PC-3 (cell line): ENCODE measurements around the gene NRARP. TPM values are rescaled to one million over a fixed set of nuclear protein-coding genes. Genes with fewer than 3 reads are reported as not detected.

Experiments
- ATAC-seq: fragments of 200-7000 bp; cut with Tn5 transposase; 2 replicates; pipeline ENCODE4 v1.9.1; 2020; ENCODE audit warnings: mild to moderate bottlenecking, moderate library complexity
- BruUV-seq: library from RNA; stranded (reverse); fragments of 400-500 nt; replicated peaks from 2 replicates; lab custom pipeline; 2021; lab: Mats Ljungman, UMichigan
- CTCF ChIA-PET: fragments of 300-600 bp; sonication (Branson Sonifier 250); formaldehyde crosslinking; loops from one replicate; lab custom pipeline; 2022; ENCODE audit warnings: antibody characterized with exemption; lab: Charles Lee
- POLR2A ChIA-PET: fragments of 300-600 bp; sonication (Branson Sonifier 250); formaldehyde crosslinking; loops from one replicate; lab custom pipeline; 2022; ENCODE audit warnings: antibody characterized with exemption; ENCODE audit not compliant: unreplicated experiment; lab: Charles Lee
- DNase-seq: peaks from one replicate; pipeline ENCODE4 v3.0.0-alpha.2; 2015
- H2AFZ ChIP-seq: fragments of 300-600 bp; sonication (generic); 2 replicates; pipeline ENCODE4 v1.6.0; 2016; ENCODE audit warnings: antibody characterized with exemption, low read length
- H3F3A ChIP-seq: fragments of 300-600 bp; sonication (generic); one replicate; pipeline ENCODE4 v1.6.0; 2017; ENCODE audit warnings: antibody characterized with exemption, low read length, control low read depth, mild to moderate bottlenecking; ENCODE audit not compliant: unreplicated experiment
- H3K27ac ChIP-seq: fragments of 300-600 bp; sonication (generic); 2 replicates; pipeline ENCODE4 v1.5.1; 2016; ENCODE audit warnings: mild to moderate bottlenecking, low read length
- H3K27me3 ChIP-seq: fragments of 300-600 bp; sonication (generic); 2 replicates; pipeline ENCODE4 v1.6.1; 2016; ENCODE audit warnings: low read length, mixed read lengths
- H3K36me3 ChIP-seq: fragments of 300-600 bp; sonication (generic); 2 replicates; pipeline ENCODE4 v1.6.1; 2016; ENCODE audit warnings: low read depth, mixed run types, low read length, mixed read lengths
- H3K4me1 ChIP-seq: fragments of 300-600 bp; sonication (generic); 2 replicates; pipeline ENCODE4 v1.5.1; 2016; ENCODE audit warnings: low read length; ENCODE audit not compliant: insufficient read depth
- H3K4me2 ChIP-seq: fragments of 300-600 bp; sonication (generic); 2 replicates; pipeline ENCODE4 v1.6.0; 2016; ENCODE audit warnings: low read length
- H3K4me3 ChIP-seq: fragments of 300-600 bp; sonication (generic); 2 replicates; pipeline ENCODE4 v1.5.1; 2016; ENCODE audit warnings: mild to moderate bottlenecking, low read length, mixed read lengths
- H3K79me2 ChIP-seq: fragments of 300-600 bp; sonication (generic); 2 replicates; pipeline ENCODE4 v1.6.1; 2017; ENCODE audit warnings: low read length, mixed read lengths
- H3K9ac ChIP-seq: fragments of 300-600 bp; sonication (generic); 2 replicates; pipeline ENCODE4 v1.6.0; 2016; ENCODE audit warnings: mild to moderate bottlenecking, low read length
- H3K9me2 ChIP-seq: fragments of 300-600 bp; sonication (generic); replicated peaks from 2 replicates; pipeline ENCODE4 v1.6.1; 2016; ENCODE audit warnings: mixed run types, low read length, mixed read lengths
- H3K9me3 ChIP-seq: fragments of 300-600 bp; sonication (generic); 2 replicates; pipeline ENCODE4 v1.6.1; 2016; ENCODE audit warnings: low read length, mixed read lengths
- H4K20me1 ChIP-seq: fragments of 300-600 bp; sonication (generic); 2 replicates; pipeline ENCODE4 v1.6.1; 2016; ENCODE audit warnings: low read length, mixed read lengths
- CTCF ChIP-seq: fragments of 300-600 bp; sonication (generic); conservative IDR thresholded peaks from 2 replicates; pipeline ENCODE4 v1.5.1; 2017; ENCODE audit warnings: antibody characterized with exemption, low read depth, mild to moderate bottlenecking, low read length
- EZH2 ChIP-seq: fragments of 300-600 bp; sonication (generic); IDR thresholded peaks from one replicate; pipeline ENCODE4 v1.6.1; 2017; ENCODE audit warnings: antibody characterized with exemption, mild to moderate bottlenecking, low read length; ENCODE audit not compliant: unreplicated experiment
- EZH2phosphoT487 ChIP-seq: fragments of 300-600 bp; sonication (generic); IDR thresholded peaks from 2 replicates; pipeline ENCODE4 v1.6.1; 2018; ENCODE audit warnings: mild to moderate bottlenecking, antibody characterized with exemption, low read length, borderline replicate concordance
- intact Hi-C: fragments of 100-400 bp; cut with micrococcal nuclease; formaldehyde crosslinking; loops from 2 replicates; pipeline ENCODE4 v1.9.0; 2023
- total RNA-seq: library from RNA; depleted of rRNA; stranded (reverse); fragments of >200 nt; gene quantifications from 2 replicates; pipeline ENCODE4 v1.2.3, GENCODE V29; 2014

Gene NRARP
- total RNA-seq, 1 experiment from 2014 or later, result 36.8 TPM

DNA sequence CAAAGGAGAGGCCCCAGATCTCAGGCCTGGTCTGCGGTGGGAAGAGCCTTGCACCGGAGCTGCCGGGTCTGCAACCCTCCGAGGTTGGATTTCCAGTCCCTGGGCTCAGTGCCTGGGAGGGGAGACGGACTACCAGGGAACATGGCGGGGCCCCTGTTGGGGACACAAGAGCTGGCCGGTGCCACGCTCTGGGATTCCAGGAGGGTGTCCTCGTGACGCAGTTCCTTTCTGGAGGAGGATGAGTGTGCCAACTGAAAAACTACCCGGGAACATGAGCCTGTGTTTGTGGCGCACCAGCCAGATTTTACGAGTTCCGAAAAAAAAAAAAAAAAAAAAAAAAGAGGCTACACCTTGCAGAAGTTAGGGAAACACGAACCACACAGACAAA is 9.0 kb downstream of the NRARP start:
- CTCF ChIA-PET, result interaction anchor here (0.6 kb wide), 1 partner anchor 163 kb away, joined by 3 read pairs; no protein-coding TSS in a partner anchor

DNA sequence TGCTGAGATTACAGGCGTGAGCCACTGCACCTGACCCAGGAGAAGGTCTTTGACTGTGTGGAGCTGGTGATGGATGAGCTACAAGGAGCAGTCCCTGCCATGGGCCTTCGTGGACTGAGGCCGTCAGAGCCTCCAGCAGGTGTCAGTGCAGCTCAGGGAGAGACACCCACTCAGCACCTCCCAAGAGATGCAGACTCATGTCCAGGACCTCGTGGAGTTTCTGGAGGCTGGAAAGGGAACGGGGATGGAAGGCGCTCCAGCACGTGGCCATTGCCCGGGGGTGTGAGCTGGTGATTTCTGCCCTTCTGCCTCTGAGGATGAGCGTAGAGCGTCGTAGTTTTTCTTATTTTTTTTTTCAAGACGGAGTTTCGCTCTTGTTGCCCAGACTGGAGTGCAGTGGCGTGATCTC is 15.1 kb downstream of the NRARP start:
- H3K36me3 ChIP-seq, result no peaks in the 10 kb centered on the region
- no peak overlapping the region for H2AFZ ChIP-seq
- H3K27ac ChIP-seq, result no peak overlapping the region
- ChIA-PET POLR2A (interaction anchor here (0.7 kb wide), 1 partner anchor 10 kb away, joined by 3 read pairs; the partner anchor contains the start of gene TOR4A), CTCF (interaction anchor here (0.5 to 1.2 kb wide), 9 partner anchors 9 to 318 kb away, joined by 3 to 5 read pairs (median 4); partner anchors contain the start of genes ARRDC1, MRPL41, NRARP and TOR4A)
- no peaks in the 10 kb centered on the region for H3K9me3 ChIP-seq
- no peaks in the 10 kb centered on the region for H3K79me2 ChIP-seq
- H3K9ac ChIP-seq, result no peak overlapping the region
- intact Hi-C loops, result loop anchor here (5.0 kb wide), 1 partner anchor 160 kb away; no protein-coding TSS in a partner anchor
- ATAC-seq (peak; percentile 100), DNase-seq (peak; percentile 72)
- H3K9me2 ChIP-seq, result no peaks in the 10 kb centered on the region
- H3F3A ChIP-seq, result no peaks in the 10 kb centered on the region
- no peak overlapping the region for H3K4me3 ChIP-seq
- H3K4me2 ChIP-seq, result no peak overlapping the region
- peak; percentile 70 for TF ChIP-seq CTCF
- no peak for TF ChIP-seq EZH2phosphoT487
- no peaks in the 10 kb centered on the region for H3K27me3 ChIP-seq
- BruUV-seq, result no TSS peak
- no peaks in the 10 kb centered on the region for H3K4me1 ChIP-seq
- H4K20me1 ChIP-seq, result no peaks in the 10 kb centered on the region

More for the DNA sequence above, 9.0 kb downstream of the NRARP start:
- Histone ChIP-seq H3K9me2 (no peaks in the 10 kb centered on the region), H3K9me3 (no peaks in the 10 kb centered on the region), H3K79me2 (no peaks in the 10 kb centered on the region), H2AFZ (0 out of 2 replicates have a peak overlapping the region, but pooled peaks have one; percentile 89), H3K4me1 (peaks cover 7% of the 10 kb centered on the region; the same call in 1 of the 2 replicates), H3K9ac (no peak overlapping the region), H4K20me1 (no peaks in the 10 kb centered on the region), H3F3A (no peaks in the 10 kb centered on the region), H3K36me3 (no peaks in the 10 kb centered on the region), H3K27ac (no peak overlapping the region), H3K27me3 (no peaks in the 10 kb centered on the region), H3K4me2 (peak overlapping the region; percentile 77; the same call in 1 of the 2 replicates), H3K4me3 (no peak overlapping the region)
- TF ChIP-seq EZH2phosphoT487, result no peak
- TF ChIP-seq EZH2, result no peak
- no peak for TF ChIP-seq CTCF
- intact Hi-C loops, result no loop called here
- POLR2A ChIA-PET, result no interaction called here
- TSS peak; percentile 15 for BruUV-seq
- DNase-seq (no peak), ATAC-seq (no peak)

DNA sequence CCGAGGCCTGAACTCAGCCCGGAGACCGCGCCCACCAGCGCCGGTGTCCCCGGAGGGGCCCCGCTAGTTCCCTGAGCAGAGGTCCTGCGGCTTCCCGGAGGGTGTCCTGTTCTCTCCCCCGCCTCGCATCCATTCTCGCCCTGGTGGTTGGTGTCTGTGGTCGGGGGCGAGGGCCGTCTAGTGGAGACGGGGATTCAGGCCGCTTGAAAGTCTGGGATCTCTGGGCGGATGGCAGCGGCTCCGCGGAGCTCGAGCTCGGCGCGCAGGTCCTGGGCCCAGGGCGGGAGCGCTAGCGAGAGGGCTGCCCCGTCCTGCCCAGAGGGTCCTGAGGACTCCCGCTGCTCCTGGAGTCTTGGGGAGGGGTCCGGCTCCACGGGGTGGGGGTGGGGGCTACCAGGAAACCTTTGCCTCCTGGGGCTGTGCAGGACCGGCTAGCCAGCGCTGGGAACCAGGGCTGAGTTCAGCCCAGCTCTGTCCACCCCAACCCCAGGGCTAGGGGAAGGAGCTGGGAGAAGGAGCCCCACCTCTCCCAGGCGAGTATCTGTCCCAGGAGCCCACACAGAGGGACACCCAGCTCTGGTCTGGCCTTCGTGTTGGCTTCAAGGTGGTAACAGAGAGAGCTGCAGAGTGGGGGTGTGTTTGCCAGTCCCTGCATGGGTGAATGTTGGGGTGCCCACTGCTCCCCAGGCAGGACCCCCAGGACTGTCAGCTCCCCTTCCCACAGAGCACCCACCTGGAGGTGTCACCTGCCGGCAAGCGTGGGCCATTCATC is 20.5 kb downstream of the NRARP start:
- Histone ChIP-seq H3K9ac (no peak overlapping the region), H3K9me2 (no peaks in the 10 kb centered on the region), H3K36me3 (no peaks in the 10 kb centered on the region), H3K4me2 (no peak overlapping the region), H2AFZ (no peak overlapping the region), H3K79me2 (peaks cover 19% of the 10 kb centered on the region), H3K9me3 (no peaks in the 10 kb centered on the region), H3K4me3 (no peak overlapping the region), H3K27ac (no peak overlapping the region), H3K4me1 (peaks cover 12% of the 10 kb centered on the region), H3K27me3 (no peaks in the 10 kb centered on the region), H3F3A (no peaks in the 10 kb centered on the region), H4K20me1 (no peaks in the 10 kb centered on the region)
- DNase-seq, result no peak
- BruUV-seq, result no TSS peak
- CTCF ChIA-PET, result no interaction called here
- no peak for TF ChIP-seq EZH2phosphoT487
- TF ChIP-seq CTCF, result no peak
- TF ChIP-seq EZH2, result no peak
- intact Hi-C loops, result no loop called here
- POLR2A ChIA-PET, result no interaction called here
- ATAC-seq, result no peak
